ENCODE measurements around the gene METTL9. TPM values are rescaled to one million over a fixed set of nuclear protein-coding genes. Genes with fewer than 3 reads are reported as not detected.
"Not testable (repeated sequence)": the region's sequence is repeated elsewhere in the genome, so short reads cannot be mapped to it uniquely, and the experiment has no call there.

METTL9 gene
- total and polyA plus RNA-seq, 2 donors: 97.7 to 155 TPM

DNA sequence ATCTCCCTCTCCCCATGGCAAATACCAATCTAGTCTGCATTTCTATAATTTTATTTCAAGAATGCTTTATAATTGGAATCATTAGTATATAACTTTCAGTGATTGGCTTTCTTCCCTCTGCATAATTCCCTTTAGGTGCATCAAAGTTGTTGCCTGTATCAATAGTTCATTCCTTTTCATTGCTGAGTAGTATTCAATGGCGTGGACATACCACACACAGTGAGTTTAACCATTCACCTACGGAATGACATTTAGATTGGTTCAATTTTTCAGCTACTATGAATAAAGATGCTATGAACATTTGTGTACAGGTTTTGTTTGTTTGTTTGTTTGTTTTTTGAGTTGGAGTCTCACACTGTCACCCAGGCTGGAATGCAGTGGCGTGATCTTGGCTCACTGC, 74.1 kb downstream of the METTL9 start:
- DNase-seq (ENCODE audit: low read depth in 6 of 9, low spot score in 9 of 9): no peak
- Histone ChIP-seq H3K27me3 (ENCODE audit: control insufficient read depth in 2 of 2, insufficient read depth in 1 of 2, low read length in 1 of 2) (no peaks in the 10 kb centered on the region), H3K4me3 (ENCODE audit: low read length in 2 of 2) (no peak overlapping the region), H3K9me3 (ENCODE audit: control insufficient read depth in 2 of 2, insufficient read depth in 1 of 2, low read length in 1 of 2) (no peaks in the 10 kb centered on the region), H3K36me3 (ENCODE audit: control insufficient read depth in 2 of 2, insufficient read depth in 2 of 2, low read length in 1 of 2) (no peaks in the 10 kb centered on the region), H3K4me1 (ENCODE audit: control insufficient read depth in 2 of 2, insufficient read depth in 2 of 2, low read length in 2 of 2) (no peaks in the 10 kb centered on the region), H3K27ac (ENCODE audit: low read depth in 1 of 2, low read length in 1 of 2) (no peak overlapping the region)
- 66% methylated on average over 3 of the region's 3 CpGs for WGBS

DNA sequence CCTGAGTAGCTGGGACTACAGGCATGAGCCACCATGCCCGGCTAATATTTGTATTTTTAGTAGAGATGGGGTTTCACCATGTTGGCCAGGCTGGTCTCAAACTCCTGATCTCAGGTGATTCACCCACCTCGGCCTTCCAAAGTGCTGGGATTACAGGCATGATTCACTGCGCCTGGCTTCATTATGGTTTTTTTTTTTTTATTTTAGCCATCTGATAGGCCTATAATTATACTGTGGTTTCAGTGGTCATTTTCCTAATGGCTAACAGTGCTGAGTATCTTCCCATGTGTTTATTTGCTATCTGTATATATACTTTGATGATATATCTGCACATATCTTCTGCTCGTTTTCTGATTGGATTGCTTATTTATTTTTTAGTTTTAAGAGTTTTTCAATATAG, 75.1 kb downstream of the METTL9 start:
- H3K4me1 ChIP-seq (ENCODE audit: control insufficient read depth in 2 of 2, insufficient read depth in 2 of 2, low read length in 2 of 2); DNase-seq (ENCODE audit: low read depth in 6 of 9, low spot score in 9 of 9); H3K27ac ChIP-seq (ENCODE audit: low read depth in 1 of 2, low read length in 1 of 2); H3K4me3 ChIP-seq (ENCODE audit: low read length in 2 of 2); H3K27me3 ChIP-seq (ENCODE audit: control insufficient read depth in 2 of 2, insufficient read depth in 1 of 2, low read length in 1 of 2); H3K36me3 ChIP-seq (ENCODE audit: control insufficient read depth in 2 of 2, insufficient read depth in 2 of 2, low read length in 1 of 2); H3K9me3 ChIP-seq (ENCODE audit: control insufficient read depth in 2 of 2, insufficient read depth in 1 of 2, low read length in 1 of 2): not testable (repeated sequence)
- 95% methylated on average over 4 of the region's 4 CpGs for WGBS

DNA sequence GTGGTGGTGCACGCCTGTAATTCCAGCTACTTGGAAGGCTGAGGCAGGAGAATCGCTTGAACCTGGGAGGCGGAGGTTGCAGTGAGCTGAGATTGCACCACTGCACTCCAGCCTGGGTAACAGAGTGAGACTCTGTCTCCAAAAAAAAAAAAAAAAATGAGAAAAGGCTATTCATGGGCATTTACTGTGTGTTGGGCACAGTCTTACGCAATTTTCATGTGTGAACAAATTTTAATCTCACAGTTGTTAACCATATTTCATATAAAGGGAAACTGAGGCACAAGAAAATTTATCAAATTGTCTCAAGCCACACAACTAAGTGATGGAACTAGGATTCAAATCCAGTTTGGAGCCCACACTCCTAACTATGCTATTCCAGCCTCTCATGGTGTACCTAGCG, 81.3 kb downstream of the METTL9 start:
- not testable (repeated sequence) for H3K27me3 ChIP-seq (ENCODE audit: control insufficient read depth in 2 of 2, insufficient read depth in 1 of 2, low read length in 1 of 2); H3K27ac ChIP-seq (ENCODE audit: low read depth in 1 of 2, low read length in 1 of 2); DNase-seq (ENCODE audit: low read depth in 6 of 9, low spot score in 9 of 9); H3K4me1 ChIP-seq (ENCODE audit: control insufficient read depth in 2 of 2, insufficient read depth in 2 of 2, low read length in 2 of 2); H3K9me3 ChIP-seq (ENCODE audit: control insufficient read depth in 2 of 2, insufficient read depth in 1 of 2, low read length in 1 of 2); H3K36me3 ChIP-seq (ENCODE audit: control insufficient read depth in 2 of 2, insufficient read depth in 2 of 2, low read length in 1 of 2); H3K4me3 ChIP-seq (ENCODE audit: low read length in 2 of 2)
- WGBS: 95% methylated on average over 5 of the region's 5 CpGs

DNA sequence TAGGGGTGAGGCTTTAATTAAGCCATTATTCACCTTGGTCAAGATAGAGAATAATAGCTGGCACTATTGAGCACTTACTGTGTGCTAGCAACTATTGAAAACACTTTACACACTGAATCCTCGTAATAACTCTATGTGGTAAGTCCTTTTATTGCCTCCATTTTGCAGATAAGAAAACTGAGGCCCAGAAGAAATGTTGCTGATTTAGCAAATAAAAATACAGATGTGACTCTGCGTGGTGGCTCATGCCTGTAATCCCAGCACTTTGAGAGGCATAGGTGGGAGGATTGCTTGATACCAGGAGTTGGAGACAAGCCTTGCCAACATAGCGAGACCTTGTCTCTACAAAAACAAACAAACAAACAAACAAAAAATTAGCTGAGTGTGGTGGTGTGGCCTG, 83.8 kb downstream of the METTL9 start:
- Histone ChIP-seq H3K9me3 (ENCODE audit: control insufficient read depth in 2 of 2, insufficient read depth in 1 of 2, low read length in 1 of 2) (no peaks in the 10 kb centered on the region), H3K4me3 (ENCODE audit: low read length in 2 of 2) (no peak overlapping the region), H3K27me3 (ENCODE audit: control insufficient read depth in 2 of 2, insufficient read depth in 1 of 2, low read length in 1 of 2) (no peaks in the 10 kb centered on the region), H3K4me1 (ENCODE audit: control insufficient read depth in 2 of 2, insufficient read depth in 2 of 2, low read length in 2 of 2) (no peaks in the 10 kb centered on the region), H3K27ac (ENCODE audit: low read depth in 1 of 2, low read length in 1 of 2) (no peak overlapping the region), H3K36me3 (ENCODE audit: control insufficient read depth in 2 of 2, insufficient read depth in 2 of 2, low read length in 1 of 2) (no peaks in the 10 kb centered on the region)
- no peak for DNase-seq (ENCODE audit: low read depth in 6 of 9, low spot score in 9 of 9)
- WGBS: 92% methylated on average over 3 of the region's 3 CpGs

DNA sequence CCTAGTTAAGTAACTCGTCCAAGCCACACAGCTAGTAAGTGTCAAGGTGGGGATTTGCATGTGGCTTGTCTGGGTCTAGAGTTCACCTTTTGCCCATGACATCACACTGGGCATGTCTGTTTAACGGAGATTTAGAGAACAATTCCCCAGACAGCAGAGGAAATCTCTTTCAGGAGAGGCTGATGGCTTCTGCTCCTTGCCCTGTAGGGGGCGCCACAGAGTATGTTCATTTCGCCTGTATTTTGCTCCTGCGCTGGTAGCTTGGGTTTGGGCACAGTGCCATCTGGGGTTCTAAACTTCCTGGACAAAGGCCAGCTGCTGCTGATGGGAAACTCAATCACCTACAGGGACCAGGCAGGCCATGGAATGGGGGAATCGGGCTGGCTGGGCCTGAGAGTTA, 84.8 kb downstream of the METTL9 start:
- DNase-seq (ENCODE audit: low read depth in 6 of 9, low spot score in 9 of 9): peak in 2 of 9 donors; percentile 8 to 9
- WGBS: 34% methylated on average over 6 of the region's 6 CpGs
- H3K27ac ChIP-seq (ENCODE audit: low read depth in 1 of 2, low read length in 1 of 2): no peak overlapping the region
- H3K9me3 ChIP-seq (ENCODE audit: control insufficient read depth in 2 of 2, insufficient read depth in 1 of 2, low read length in 1 of 2): no peaks in the 10 kb centered on the region
- H3K36me3 ChIP-seq (ENCODE audit: control insufficient read depth in 2 of 2, insufficient read depth in 2 of 2, low read length in 1 of 2): no peaks in the 10 kb centered on the region
- no peaks in the 10 kb centered on the region for H3K4me1 ChIP-seq (ENCODE audit: control insufficient read depth in 2 of 2, insufficient read depth in 2 of 2, low read length in 2 of 2)
- H3K4me3 ChIP-seq (ENCODE audit: low read length in 2 of 2): no peak overlapping the region
- no peaks in the 10 kb centered on the region for H3K27me3 ChIP-seq (ENCODE audit: control insufficient read depth in 2 of 2, insufficient read depth in 1 of 2, low read length in 1 of 2)

DNA sequence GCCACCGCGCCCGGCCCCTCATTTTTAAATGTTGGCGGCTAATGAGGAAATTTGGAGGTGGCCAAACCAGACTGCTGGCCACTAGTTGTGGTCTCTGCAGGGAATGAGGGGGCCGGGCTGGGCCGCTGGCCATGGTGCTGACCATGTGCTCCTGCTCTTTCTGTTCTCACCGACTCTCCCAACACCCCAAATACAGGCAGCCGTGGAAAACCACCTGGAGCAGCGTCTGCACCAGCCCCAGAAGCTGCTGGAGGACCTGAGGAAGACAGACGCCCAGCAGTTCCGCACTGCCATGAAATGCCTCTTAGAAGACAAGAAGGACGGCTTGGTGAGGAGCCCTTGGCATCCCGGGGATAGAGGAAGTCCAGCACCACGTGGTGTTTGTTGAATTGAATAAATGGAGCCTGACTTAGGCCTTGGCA, 85.7 kb downstream of the METTL9 start:
- H3K36me3 ChIP-seq (ENCODE audit: control insufficient read depth in 2 of 2, insufficient read depth in 2 of 2, low read length in 1 of 2): no peaks in the 10 kb centered on the region
- H3K9me3 ChIP-seq (ENCODE audit: control insufficient read depth in 2 of 2, insufficient read depth in 1 of 2, low read length in 1 of 2): no peaks in the 10 kb centered on the region
- H3K4me3 ChIP-seq (ENCODE audit: low read length in 2 of 2): no peak overlapping the region
- H3K27me3 ChIP-seq (ENCODE audit: control insufficient read depth in 2 of 2, insufficient read depth in 1 of 2, low read length in 1 of 2): no peaks in the 10 kb centered on the region
- WGBS: 64% methylated on average over 14 of the region's 14 CpGs
- no peaks in the 10 kb centered on the region for H3K4me1 ChIP-seq (ENCODE audit: control insufficient read depth in 2 of 2, insufficient read depth in 2 of 2, low read length in 2 of 2)
- no peak overlapping the region for H3K27ac ChIP-seq (ENCODE audit: low read depth in 1 of 2, low read length in 1 of 2)
- DNase-seq (ENCODE audit: low read depth in 6 of 9, low spot score in 9 of 9): no peak

DNA sequence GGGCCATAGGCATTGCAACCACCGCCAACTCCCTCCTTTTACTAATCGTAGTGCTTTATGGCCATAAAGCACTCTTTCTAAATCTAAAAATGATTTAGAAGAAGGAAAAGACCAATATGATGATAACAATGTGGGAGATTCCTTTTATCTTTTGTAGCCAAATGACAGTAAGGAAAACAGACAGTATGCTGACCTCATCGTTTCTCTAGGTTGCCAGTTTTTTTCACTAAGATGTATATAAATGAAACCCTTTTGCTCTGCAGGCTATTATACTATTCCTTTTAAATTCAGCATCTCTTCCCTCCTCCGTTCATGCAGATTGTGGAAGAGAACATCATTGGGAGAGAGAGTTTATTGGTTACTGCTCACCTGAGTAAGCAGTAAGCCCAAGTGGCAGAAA, 89.7 kb downstream of the METTL9 start:
- Histone ChIP-seq H3K9me3 (ENCODE audit: control insufficient read depth in 2 of 2, insufficient read depth in 1 of 2, low read length in 1 of 2) (no peaks in the 10 kb centered on the region), H3K27me3 (ENCODE audit: control insufficient read depth in 2 of 2, insufficient read depth in 1 of 2, low read length in 1 of 2) (no peaks in the 10 kb centered on the region), H3K4me3 (ENCODE audit: low read length in 2 of 2) (no peak overlapping the region), H3K36me3 (ENCODE audit: control insufficient read depth in 2 of 2, insufficient read depth in 2 of 2, low read length in 1 of 2) (no peaks in the 10 kb centered on the region), H3K4me1 (ENCODE audit: control insufficient read depth in 2 of 2, insufficient read depth in 2 of 2, low read length in 2 of 2) (no peaks in the 10 kb centered on the region), H3K27ac (ENCODE audit: low read depth in 1 of 2, low read length in 1 of 2) (no peak overlapping the region)
- no peak for DNase-seq (ENCODE audit: low read depth in 6 of 9, low spot score in 9 of 9)
- WGBS: 88% methylated on average over 4 of the region's 4 CpGs

DNA sequence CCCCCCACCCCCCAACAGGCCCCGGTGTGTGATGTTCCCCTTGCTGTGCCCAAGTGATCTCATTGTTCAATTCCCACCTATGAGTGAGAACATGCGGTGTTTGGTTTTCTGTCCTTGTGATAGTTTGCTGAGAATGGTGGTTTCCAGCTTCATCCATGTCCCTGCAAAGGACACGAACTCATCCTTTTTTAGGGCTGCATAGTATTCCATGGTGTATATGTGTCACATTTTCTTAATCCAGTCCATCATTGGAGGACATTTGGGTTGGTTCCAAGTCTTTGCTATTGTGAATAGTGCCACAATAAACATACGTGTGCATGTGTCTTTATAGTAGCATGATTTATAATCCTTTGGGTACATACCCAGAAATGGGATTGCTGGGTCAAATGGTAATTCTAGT, 91.6 kb downstream of the METTL9 start:
- not testable (repeated sequence) for H3K27ac ChIP-seq (ENCODE audit: low read depth in 1 of 2, low read length in 1 of 2); DNase-seq (ENCODE audit: low read depth in 6 of 9, low spot score in 9 of 9); H3K9me3 ChIP-seq (ENCODE audit: control insufficient read depth in 2 of 2, insufficient read depth in 1 of 2, low read length in 1 of 2); H3K27me3 ChIP-seq (ENCODE audit: control insufficient read depth in 2 of 2, insufficient read depth in 1 of 2, low read length in 1 of 2); H3K36me3 ChIP-seq (ENCODE audit: control insufficient read depth in 2 of 2, insufficient read depth in 2 of 2, low read length in 1 of 2); H3K4me1 ChIP-seq (ENCODE audit: control insufficient read depth in 2 of 2, insufficient read depth in 2 of 2, low read length in 2 of 2); H3K4me3 ChIP-seq (ENCODE audit: low read length in 2 of 2)
- WGBS: 92% methylated on average over 4 of the region's 4 CpGs

DNA sequence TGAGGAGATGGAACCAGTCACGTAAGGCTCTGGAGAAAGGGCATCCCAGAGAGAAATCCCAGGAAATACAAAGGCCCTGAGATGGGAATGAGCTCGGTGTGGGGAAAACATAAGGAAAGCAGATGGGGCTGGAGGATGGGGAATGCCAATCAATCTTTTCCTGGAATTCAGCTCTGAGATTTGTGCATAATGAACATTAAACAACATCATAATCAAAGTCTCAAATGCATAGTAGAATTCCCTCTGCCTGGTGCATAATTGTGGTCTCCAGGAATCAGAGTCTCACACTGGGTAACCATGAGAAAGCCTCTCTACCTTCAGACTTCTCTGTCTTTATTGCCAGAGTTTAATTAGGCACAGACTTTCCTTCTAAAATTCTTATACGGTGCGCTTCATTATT, 95.2 kb downstream of the METTL9 start:
- no peaks in the 10 kb centered on the region for H3K27me3 ChIP-seq (ENCODE audit: control insufficient read depth in 2 of 2, insufficient read depth in 1 of 2, low read length in 1 of 2)
- no peak overlapping the region for H3K27ac ChIP-seq (ENCODE audit: low read depth in 1 of 2, low read length in 1 of 2)
- no peaks in the 10 kb centered on the region for H3K36me3 ChIP-seq (ENCODE audit: control insufficient read depth in 2 of 2, insufficient read depth in 2 of 2, low read length in 1 of 2)
- 94% methylated on average over 4 of the region's 4 CpGs for WGBS
- no peaks in the 10 kb centered on the region for H3K9me3 ChIP-seq (ENCODE audit: control insufficient read depth in 2 of 2, insufficient read depth in 1 of 2, low read length in 1 of 2)
- H3K4me1 ChIP-seq (ENCODE audit: control insufficient read depth in 2 of 2, insufficient read depth in 2 of 2, low read length in 2 of 2): no peaks in the 10 kb centered on the region
- no peak for DNase-seq (ENCODE audit: low read depth in 6 of 9, low spot score in 9 of 9)
- H3K4me3 ChIP-seq (ENCODE audit: low read length in 2 of 2): no peak overlapping the region

DNA sequence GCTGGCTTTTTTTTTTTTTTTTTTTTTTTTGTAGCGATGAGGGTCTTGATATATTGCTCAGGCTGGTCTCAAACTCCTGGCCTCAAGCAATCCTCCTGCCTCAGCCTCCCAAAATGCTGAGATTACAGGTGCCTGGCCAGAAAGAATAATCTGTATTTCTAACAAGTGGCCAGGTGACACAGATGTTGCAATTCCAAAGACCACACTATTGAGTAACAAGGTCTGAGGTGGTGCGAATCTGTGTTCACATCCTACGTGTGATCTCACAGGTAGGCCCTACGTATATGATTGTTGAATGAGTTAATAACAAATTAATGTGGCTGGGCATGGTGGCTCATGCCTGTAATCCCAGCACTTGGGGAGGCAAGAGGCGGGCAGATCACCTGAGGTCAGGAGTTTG, 97.7 kb downstream of the METTL9 start:
- 98% methylated on average over 5 of the region's 5 CpGs for WGBS
- no peaks in the 10 kb centered on the region for H3K9me3 ChIP-seq (ENCODE audit: control insufficient read depth in 2 of 2, insufficient read depth in 1 of 2, low read length in 1 of 2)
- H3K4me1 ChIP-seq (ENCODE audit: control insufficient read depth in 2 of 2, insufficient read depth in 2 of 2, low read length in 2 of 2): no peaks in the 10 kb centered on the region

More for the DNA sequence above, 97.7 kb downstream of the METTL9 start:
- Histone ChIP-seq H3K27ac (ENCODE audit: low read depth in 1 of 2, low read length in 1 of 2) (no peak overlapping the region), H3K27me3 (ENCODE audit: control insufficient read depth in 2 of 2, insufficient read depth in 1 of 2, low read length in 1 of 2) (no peaks in the 10 kb centered on the region), H3K4me3 (ENCODE audit: low read length in 2 of 2) (no peak overlapping the region), H3K36me3 (ENCODE audit: control insufficient read depth in 2 of 2, insufficient read depth in 2 of 2, low read length in 1 of 2) (no peaks in the 10 kb centered on the region)
- no peak for DNase-seq (ENCODE audit: low read depth in 6 of 9, low spot score in 9 of 9)

All from thymus (tissue), 11 donors.